Immature natural killer cell (primary cell): ENCODE data around the gene TAS1R2. TPM values are rescaled to one million over a fixed set of nuclear protein-coding genes. Genes with fewer than 3 reads are reported as not detected.

Source experiments
- DNase-seq, 3 donors: peaks; one replicate each; pipeline ENCODE4 v3.0.0; 2022; ENCODE audit warnings: mixed read lengths in 1 of 3
- H3K27ac Mint-ChIP-seq, 6 donors: one replicate each; pipeline ENCODE4 v1.8.0; 2020; ENCODE audit warnings: mixed read lengths in 6 of 6, mild to moderate bottlenecking in 5 of 6, inconsistent platforms in 4 of 6, moderate library complexity in 3 of 6
- H3K27me3 Mint-ChIP-seq, 3 donors: one replicate each; pipeline ENCODE4 v1.8.0; 2020 to 2021; ENCODE audit warnings: low read depth in 3 of 3, mild to moderate bottlenecking in 3 of 3, mixed read lengths in 3 of 3, moderate library complexity in 3 of 3, inconsistent platforms in 1 of 3
- H3K36me3 Mint-ChIP-seq, 3 donors: one replicate each; pipeline ENCODE4 v1.8.0; 2020; ENCODE audit warnings: mixed read lengths in 3 of 3, inconsistent platforms in 2 of 3, mild to moderate bottlenecking in 2 of 3
- H3K4me1 Mint-ChIP-seq, 2 donors: one replicate each; pipeline ENCODE4 v1.8.0; 2020; ENCODE audit warnings: inconsistent platforms in 2 of 2, mild to moderate bottlenecking in 2 of 2, mixed read lengths in 2 of 2, moderate library complexity in 1 of 2
- H3K4me3 Mint-ChIP-seq, 5 donors: one replicate each; pipeline ENCODE4 v1.8.0; 2020; ENCODE audit warnings: mild to moderate bottlenecking in 5 of 5, mixed read lengths in 5 of 5, inconsistent platforms in 3 of 5, moderate library complexity in 3 of 5
- H3K9me3 Mint-ChIP-seq, 6 donors: one replicate each; pipeline ENCODE4 v1.8.0; 2020; ENCODE audit warnings: mild to moderate bottlenecking in 6 of 6, mixed read lengths in 6 of 6, inconsistent platforms in 4 of 6, moderate library complexity in 3 of 6
- polyA plus RNA-seq, 3 donors: library from polyadenylated mRNA; unstranded; fragments of 300-500 nt; fragmentation: Illumina TruSeq; gene quantifications; one replicate each; pipeline ENCODE4 v1.2.3, GENCODE V29; 2021

Gene TAS1R2
- polyA plus RNA-seq, result not detected

DNA sequence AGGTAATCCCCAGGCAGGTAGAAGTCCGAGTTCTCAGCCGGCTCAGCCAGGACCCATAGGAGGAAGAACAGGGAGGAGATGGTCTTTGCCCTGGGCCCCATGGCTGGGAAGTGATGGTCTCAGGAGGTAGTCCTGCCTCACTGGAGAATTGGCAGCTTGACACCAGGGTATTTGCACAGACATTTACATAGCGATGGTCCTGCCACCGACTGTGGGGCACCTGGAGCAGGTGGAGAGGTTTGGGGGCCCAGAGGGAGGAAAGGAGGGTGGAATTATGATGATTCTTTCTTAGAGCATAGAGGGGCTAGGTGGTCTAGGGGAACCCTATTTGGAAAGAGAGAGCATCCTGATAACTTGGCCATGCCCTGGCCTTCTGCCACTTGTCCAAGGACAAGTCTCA is at the start of gene TAS1R2:
Gene TAS1R2, minus strand, starts transcription at position 101 of the 400 bp plus-strand sequence. Its CDS starts 0 bp downstream, at position 101.
- peaks cover 2 to 8% (median 3%) of the 10 kb centered on the region in 3 donors for H3K27me3 Mint-ChIP-seq
- H3K4me1 Mint-ChIP-seq, result no peaks in the 10 kb centered on the region
- H3K4me3 Mint-ChIP-seq, result no peak within 1 kb of the TSS
- H3K36me3 Mint-ChIP-seq, result no peaks in the 10 kb centered on the region
- DNase-seq, result no peak
- no peaks in the 10 kb centered on the region for H3K9me3 Mint-ChIP-seq
- no peak within 1 kb of the TSS for H3K27ac Mint-ChIP-seq

DNA sequence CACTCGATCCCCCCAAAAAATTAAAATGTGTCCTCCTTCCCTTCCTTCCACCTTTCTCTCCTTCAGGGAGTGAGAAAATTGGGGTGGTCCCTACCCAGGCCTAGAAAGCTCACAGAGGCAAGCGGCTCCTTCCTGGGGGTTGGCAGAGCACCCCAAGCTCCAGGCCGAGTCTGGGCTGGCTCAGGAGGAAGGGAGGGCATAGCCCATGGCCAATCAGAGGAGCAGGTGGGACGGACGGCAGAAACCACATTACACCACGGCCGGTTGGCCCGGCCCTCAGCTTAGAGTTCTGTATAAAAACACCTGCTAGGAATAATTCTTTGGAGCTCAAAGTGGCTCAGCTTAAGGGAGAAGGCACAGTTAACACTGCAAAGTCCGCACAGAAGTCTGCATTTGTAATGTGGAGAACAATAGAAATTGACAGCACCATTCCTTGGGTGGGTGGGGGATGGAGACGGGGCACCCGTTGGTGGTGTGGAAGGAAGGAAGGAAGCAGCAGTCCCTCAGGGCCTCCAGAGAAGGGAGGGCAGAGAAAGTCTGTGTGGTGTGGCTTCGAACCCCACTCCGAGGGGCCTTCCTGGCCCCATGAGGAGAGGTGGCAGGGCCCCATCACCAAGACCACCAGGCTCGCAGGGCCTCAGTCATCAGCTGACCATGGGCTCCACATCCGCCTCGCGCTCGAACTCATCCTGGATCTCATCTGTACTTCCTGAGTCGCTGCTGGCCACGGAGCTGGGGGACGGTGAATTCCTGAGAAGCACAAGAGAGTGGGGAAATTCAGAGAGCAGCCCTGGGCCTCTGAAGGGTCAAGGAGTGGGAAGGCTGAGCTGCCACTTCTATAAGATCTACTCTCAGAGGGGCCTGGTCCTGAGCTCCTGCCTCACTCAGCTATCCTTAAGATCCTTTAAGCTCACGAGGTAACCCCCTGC is 48.7 kb upstream of the TAS1R2 start:
- no peak for DNase-seq
- peaks cover 0 to 7% (median 1%) of the 10 kb centered on the region in 3 donors for H3K27me3 Mint-ChIP-seq
- H3K9me3 Mint-ChIP-seq, result no peaks in the 10 kb centered on the region
- peak overlapping the region in 1 of 5 donors; percentile 48 for H3K4me3 Mint-ChIP-seq
- H3K27ac Mint-ChIP-seq, result peak overlapping the region; percentile 64 to 84 (median 73)
- H3K4me1 Mint-ChIP-seq, result peaks cover 31 to 38% of the 10 kb centered on the region in 2 donors
- peaks cover 8 to 23% (median 14%) of the 10 kb centered on the region in 3 donors for H3K36me3 Mint-ChIP-seq

DNA sequence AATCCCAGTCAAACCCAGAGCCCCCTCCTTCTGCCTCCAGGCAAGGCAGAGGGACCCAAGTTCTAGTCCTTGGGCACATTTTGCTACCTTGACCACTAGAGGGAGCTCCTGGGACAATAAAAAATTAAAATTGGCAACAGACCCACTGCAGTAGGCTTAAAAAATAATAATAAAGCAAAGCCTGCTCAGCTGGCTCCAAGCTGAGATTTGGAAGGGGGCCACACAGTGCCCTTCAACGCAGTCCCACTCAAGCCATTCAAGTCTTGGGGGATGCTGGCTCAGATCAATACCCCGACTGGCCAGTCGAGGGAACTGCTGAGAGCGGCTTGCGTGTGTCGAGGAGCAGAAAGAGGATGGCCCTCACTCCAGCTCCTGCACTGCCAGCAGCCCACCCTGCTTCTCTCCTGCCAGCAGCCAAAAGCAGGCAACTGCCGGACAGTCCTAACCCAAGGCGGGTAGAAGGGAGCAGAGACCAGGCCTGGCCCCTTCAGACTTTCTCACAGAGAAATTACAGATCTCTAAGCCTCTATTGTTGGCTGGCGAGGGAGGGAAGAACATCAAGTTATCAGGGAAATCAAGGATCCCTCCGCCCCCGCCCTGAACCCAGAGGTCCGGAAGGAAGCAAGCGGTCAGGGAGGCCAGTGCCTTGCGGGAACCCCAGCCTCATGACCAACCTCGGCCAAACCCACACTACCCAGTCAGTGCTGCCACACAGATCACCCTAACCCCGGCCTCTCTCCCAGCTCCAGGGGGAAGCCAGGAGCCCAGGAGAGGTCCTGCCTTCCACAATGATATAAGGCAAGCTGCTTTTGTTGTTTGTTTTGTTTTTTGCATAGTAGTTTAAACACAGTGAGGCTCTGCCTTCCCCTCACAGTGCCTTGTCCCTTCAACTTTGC is 47.8 kb upstream of the TAS1R2 start:
- Mint-ChIP-seq H3K27ac (peak overlapping the region; percentile 64 to 84 (median 73)), H3K36me3 (peaks cover 8 to 21% (median 14%) of the 10 kb centered on the region in 3 donors), H3K4me3 (peak overlapping the region in 2 of 5 donors; percentile 33 to 48), H3K27me3 (peaks cover 0 to 7% (median 1%) of the 10 kb centered on the region in 3 donors), H3K4me1 (peaks cover 34 to 42% of the 10 kb centered on the region in 2 donors), H3K9me3 (no peaks in the 10 kb centered on the region)
- peak; percentile 69 to 79 (median 72) for DNase-seq

DNA sequence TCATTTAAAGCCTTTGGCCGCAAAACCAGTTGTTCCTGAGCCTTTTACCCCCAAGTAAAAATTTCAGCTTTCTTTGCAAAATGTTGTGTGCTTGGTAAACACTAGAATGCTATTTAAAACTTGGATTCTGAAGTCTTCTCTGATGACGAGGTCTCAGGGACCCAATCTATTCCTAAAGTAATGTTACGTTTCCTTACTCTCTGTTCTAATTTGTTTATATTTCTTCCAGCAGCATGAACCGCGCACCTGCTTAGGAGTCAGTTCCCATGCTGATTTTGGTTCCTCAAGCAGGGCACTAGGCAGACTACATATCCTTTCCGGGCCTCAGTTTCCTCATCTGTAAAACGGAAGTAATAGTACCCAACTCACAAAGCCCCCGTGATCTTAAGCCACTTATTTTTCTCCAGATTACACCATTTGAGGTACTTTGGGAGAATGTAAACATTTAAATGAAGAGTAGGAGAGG is 43.9 kb upstream of the TAS1R2 start:
- Mint-ChIP-seq H3K27me3 (peaks cover 0 to 10% (median 1%) of the 10 kb centered on the region in 3 donors), H3K4me1 (peaks cover 35 to 44% of the 10 kb centered on the region in 2 donors), H3K27ac (peak overlapping the region; percentile 96 to 98 (median 96)), H3K4me3 (peak overlapping the region; percentile 91 to 96 (median 93)), H3K9me3 (no peaks in the 10 kb centered on the region), H3K36me3 (no peaks in the 10 kb centered on the region)
- no peak for DNase-seq

DNA sequence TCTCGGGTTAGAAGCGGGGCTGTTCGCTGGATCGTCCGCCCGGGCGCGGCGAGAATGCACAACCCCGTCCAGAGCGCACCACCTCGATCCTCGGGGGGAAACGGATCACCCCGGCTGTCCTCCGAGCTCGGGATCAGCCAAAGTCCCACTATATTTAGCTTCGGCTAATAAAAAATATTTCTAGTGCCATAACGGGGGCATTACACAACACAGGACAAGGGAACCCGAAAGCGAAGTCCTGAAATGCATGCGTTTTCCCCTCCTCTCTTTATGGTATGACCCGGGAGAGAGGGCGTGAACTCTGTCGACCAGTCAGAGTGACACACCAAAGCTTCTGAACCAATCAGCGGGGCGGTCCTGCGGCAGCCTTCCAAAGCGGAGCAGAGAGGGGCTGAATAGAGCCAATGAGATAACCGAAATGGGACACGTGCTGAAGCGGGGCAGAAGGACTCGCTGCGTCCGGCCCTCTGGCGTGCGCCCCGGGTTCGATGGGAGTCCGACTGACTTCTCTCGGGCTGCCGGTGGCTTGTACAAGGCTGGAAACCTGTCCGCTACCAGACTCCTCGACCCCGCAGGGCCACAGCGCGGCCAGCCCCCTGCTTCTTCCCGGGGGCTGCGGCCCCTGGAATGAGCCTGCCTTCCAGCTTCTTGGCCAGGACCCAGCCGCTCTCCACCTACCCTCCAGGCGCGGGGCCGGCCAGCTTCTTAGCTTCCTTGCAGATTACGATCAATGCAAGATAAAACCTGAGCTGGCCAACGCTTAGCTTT is 43.2 kb upstream of the TAS1R2 start, which contains the start of gene ALDH4A1:
Gene ALDH4A1, minus strand, starts transcription at position 33 of the 768 bp plus-strand sequence. Its CDS starts 32 bp downstream, at position 1.
- H3K27ac Mint-ChIP-seq, result peak within 1 kb of the TSS; percentile 96 to 98 (median 96)
- no peaks in the 10 kb centered on the region for H3K9me3 Mint-ChIP-seq
- DNase-seq, result peak; percentile 93 to 94 (median 93)
- H3K4me1 Mint-ChIP-seq, result peaks cover 30 to 38% of the 10 kb centered on the region in 2 donors
- H3K4me3 Mint-ChIP-seq, result peak within 1 kb of the TSS; percentile 91 to 98 (median 93)
- no peaks in the 10 kb centered on the region for H3K36me3 Mint-ChIP-seq
- H3K27me3 Mint-ChIP-seq, result peaks cover 0 to 8% (median 1%) of the 10 kb centered on the region in 3 donors

DNA sequence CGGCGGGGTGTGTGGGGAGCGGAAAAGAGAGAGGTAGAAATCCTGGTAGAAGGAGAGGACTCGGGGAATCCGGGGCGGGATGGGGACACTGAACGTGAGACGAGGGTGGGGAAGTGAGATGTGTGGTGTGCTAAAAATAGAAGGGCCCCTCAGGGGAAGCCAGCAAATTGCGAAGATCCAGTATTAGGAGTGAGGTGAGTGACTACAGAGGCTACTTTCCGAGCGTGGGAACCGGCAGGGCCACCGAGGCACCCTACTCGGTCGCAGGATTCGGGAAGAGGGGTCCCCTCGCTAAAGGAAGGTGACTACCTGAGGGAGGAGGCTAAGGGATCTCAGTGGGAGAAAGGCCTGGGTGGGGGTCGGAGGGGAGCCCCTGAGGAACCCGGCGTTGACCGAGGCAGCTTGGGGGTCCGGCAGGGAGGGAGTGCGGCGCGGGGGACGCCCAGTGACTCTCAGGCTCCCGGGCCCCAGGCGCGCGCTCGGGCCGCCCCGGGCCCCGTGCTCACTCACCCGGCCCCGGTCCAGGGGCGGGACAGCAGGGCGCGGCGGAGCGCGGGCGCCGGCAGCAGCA is 42.6 kb upstream of the TAS1R2 start:
- Mint-ChIP-seq H3K36me3 (no peaks in the 10 kb centered on the region), H3K27me3 (peaks cover 0 to 8% (median 1%) of the 10 kb centered on the region in 3 donors), H3K4me1 (peaks cover 23 to 31% of the 10 kb centered on the region in 2 donors), H3K27ac (peak overlapping the region; percentile 91 to 98 (median 96)), H3K9me3 (no peaks in the 10 kb centered on the region), H3K4me3 (peak overlapping the region; percentile 91 to 98 (median 93))
- DNase-seq, result no peak

DNA sequence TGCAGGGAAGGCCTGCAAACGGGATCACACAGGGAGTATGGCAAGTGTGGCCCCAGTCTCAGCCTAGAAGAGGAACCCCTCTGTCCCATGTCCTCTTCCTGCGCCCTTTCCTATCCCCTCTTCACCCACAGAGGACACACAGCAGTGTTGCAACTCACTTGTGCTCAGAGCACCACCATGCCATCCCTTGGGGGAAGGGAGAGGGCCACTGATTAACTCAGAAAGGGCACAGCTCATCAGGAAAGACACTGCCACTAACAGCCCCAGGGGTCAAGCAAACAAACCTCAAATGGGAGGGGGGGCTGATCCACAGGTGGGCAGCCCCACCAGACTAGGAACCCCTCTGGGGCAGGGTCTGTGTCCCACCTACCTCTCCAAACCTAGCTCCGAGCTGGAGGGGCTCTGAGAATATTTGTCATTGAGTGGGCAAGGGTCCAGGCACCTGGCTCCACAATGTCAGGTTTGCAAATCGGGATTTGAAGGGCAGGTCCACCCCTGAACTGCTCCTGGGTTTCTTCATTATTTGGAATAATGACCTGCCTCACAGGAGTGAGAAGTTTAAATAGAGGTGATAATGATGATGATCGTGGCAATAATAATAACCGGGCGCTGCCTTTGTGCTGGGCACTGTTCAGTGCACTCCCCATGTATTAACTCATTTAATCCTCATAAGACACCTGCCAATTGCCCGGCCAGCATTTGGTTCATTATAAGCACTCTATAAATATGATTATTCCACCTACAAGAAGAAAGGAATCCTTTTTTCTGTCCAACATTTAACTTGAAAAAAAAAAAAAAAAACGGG is 41.9 kb upstream of the TAS1R2 start:
- no peak for DNase-seq
- H3K4me3 Mint-ChIP-seq, result peak overlapping the region; percentile 91 to 98 (median 93)
- H3K27me3 Mint-ChIP-seq, result peaks cover 0 to 8% (median 1%) of the 10 kb centered on the region in 3 donors
- no peaks in the 10 kb centered on the region for H3K36me3 Mint-ChIP-seq
- peaks cover 19 to 27% of the 10 kb centered on the region in 2 donors for H3K4me1 Mint-ChIP-seq
- no peaks in the 10 kb centered on the region for H3K9me3 Mint-ChIP-seq
- H3K27ac Mint-ChIP-seq, result peak overlapping the region; percentile 83 to 96 (median 92)

DNA sequence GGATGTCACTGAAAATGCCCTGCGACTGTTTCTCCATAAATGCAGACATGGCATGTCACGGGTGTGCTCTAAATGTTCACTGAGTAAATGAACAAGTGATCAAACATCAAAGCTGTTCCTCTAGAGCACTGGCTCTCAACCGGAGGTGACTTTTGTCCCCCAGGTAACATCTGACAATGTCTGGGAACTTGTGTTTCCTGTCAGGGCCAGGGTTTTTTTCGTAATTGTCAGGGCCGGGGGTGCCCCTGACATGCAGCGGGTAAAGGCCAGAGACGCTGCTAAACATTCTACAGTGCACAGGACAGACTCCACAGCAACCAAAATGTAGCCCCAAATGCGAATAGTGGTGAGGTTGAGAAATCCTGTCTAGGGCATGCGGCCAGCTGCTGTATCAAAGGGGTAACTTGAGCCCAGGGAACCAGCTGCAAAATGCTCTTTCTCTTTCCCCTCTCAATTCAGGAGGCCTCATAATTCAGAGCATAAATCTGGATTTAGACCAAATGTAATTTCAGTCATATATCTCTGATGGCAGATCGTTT is 40.9 kb upstream of the TAS1R2 start:
- no peaks in the 10 kb centered on the region for H3K9me3 Mint-ChIP-seq
- no peak for DNase-seq
- H3K4me1 Mint-ChIP-seq, result peaks cover 19 to 27% of the 10 kb centered on the region in 2 donors
- H3K27ac Mint-ChIP-seq, result no peak overlapping the region
- H3K36me3 Mint-ChIP-seq, result no peaks in the 10 kb centered on the region
- H3K4me3 Mint-ChIP-seq, result peak overlapping the region in 3 of 5 donors; percentile 25 to 36 (median 32)
- peaks cover 0 to 5% (median 1%) of the 10 kb centered on the region in 3 donors for H3K27me3 Mint-ChIP-seq

DNA sequence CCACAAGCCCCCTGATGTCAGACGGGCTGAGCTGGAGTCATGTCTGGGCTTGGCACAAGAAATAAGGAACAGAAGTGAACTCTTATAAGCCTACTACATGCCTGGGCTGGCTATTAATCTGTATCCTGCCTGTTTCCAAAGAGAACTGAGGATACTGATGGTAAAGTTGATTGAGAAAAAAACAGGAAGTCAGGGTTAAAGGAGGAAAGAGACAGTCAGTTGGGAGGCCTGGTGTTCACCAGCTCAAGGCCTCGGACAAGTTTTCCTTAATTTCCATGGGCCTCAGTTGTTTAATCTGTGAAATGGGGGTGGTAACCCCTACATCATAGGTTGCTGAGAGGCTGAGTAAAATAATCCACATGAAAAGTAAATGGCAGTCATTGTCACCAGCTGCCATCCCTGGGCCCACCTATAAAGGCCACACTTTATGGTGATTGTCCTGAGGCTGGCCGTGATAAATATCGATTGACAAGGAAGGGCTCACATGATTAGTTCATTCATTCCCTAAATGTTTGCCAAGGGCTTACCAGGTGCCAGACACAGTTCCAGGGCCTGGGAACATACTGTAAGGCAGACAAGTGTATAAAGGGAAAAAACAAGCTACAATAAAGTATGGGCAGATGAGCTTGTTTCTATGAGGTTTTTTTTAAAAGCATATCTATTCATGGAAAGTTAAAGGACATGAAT is 40.0 kb upstream of the TAS1R2 start:
- H3K27ac Mint-ChIP-seq, result peak overlapping the region in 1 of 6 donors; percentile 17
- H3K4me3 Mint-ChIP-seq, result peak overlapping the region in 2 of 5 donors; percentile 11 to 23
- H3K36me3 Mint-ChIP-seq, result no peaks in the 10 kb centered on the region
- H3K9me3 Mint-ChIP-seq, result no peaks in the 10 kb centered on the region
- peaks cover 19 to 27% of the 10 kb centered on the region in 2 donors for H3K4me1 Mint-ChIP-seq
- no peak for DNase-seq
- peaks cover 0 to 5% (median 1%) of the 10 kb centered on the region in 3 donors for H3K27me3 Mint-ChIP-seq

DNA sequence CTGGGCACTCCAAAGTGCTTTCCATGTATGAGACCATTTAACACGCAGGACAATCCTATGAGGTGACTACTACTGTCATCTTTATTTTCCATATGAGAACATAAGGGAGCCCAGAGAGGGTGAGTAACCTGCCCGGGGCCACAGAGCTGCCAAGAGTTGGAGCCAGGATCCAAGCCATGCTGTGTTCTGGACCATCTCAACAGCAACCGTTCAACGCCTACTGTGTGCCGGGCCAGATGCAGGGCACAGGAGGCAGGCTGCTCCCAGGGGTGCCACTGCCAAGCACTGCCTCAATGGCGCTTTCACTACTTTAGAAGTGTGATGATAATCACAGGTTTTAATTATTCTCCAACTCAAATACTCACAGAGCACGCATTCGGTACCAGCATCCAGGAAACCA is 39.1 kb upstream of the TAS1R2 start:
- H3K27me3 Mint-ChIP-seq, result peaks cover 0 to 5% (median 0%) of the 10 kb centered on the region in 3 donors
- no peak overlapping the region for H3K27ac Mint-ChIP-seq
- no peak overlapping the region for H3K4me3 Mint-ChIP-seq
- no peak for DNase-seq
- peaks cover 17 to 19% of the 10 kb centered on the region in 2 donors for H3K4me1 Mint-ChIP-seq
- H3K36me3 Mint-ChIP-seq, result no peaks in the 10 kb centered on the region
- H3K9me3 Mint-ChIP-seq, result no peaks in the 10 kb centered on the region

DNA sequence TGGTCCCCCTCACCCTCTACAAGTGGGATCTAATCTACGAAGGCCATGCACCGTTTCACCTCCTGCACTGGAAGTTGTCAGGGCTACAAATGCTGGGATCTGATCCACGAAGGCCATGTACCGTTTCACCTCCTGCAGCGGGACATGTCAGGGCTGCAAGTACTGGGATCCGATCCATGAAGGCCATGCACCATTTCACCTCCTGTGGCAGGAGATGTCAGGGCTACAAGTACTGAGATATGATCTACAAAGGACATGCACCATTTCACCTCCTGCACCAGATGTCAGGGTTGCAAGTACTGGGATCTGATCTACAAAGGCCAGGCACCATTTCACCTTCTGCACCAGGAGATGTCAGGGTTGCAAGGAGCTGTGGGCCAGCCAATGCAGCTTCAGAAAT is 35.9 kb upstream of the TAS1R2 start:
- no peak for DNase-seq
- H3K9me3 Mint-ChIP-seq, result no peaks in the 10 kb centered on the region
- H3K27me3 Mint-ChIP-seq, result peaks cover 0 to 2% (median 0%) of the 10 kb centered on the region in 3 donors
- no peaks in the 10 kb centered on the region for H3K4me1 Mint-ChIP-seq
- H3K36me3 Mint-ChIP-seq, result no peaks in the 10 kb centered on the region
- H3K4me3 Mint-ChIP-seq, result no peak overlapping the region
- no peak overlapping the region for H3K27ac Mint-ChIP-seq
